SK-N-SH treated with all-trans-retinoic acid at 6 μM for 48 hours (cell line): ENCODE results near the gene ZNF276.

Experiments used
- ATAC-seq: fragments of 200-7000 bp; cut with Tn5 transposase; 3 replicates; pipeline ENCODE4 v1.9.1; 2020; ENCODE audit warnings: mild to moderate bottlenecking, moderate library complexity
- ARNTL ChIP-seq: fragments of 450-650 bp; formaldehyde crosslinking; IDR thresholded peaks from 2 replicates; pipeline ENCODE4 v1.5.0; 2020; ENCODE audit warnings: low read depth, mild to moderate bottlenecking, moderate library complexity, borderline replicate concordance
- BACH2 ChIP-seq: fragments of 250-450 bp; sonication (Bioruptor Pico); IDR thresholded peaks from 2 replicates; pipeline ENCODE4 v1.9.0; 2021; ENCODE audit warnings: mild to moderate bottlenecking, borderline replicate concordance
- CREB5 ChIP-seq: fragments of 250-450 bp; sonication (Bioruptor Pico); IDR thresholded peaks from 2 replicates; pipeline ENCODE4 v1.5.1; 2020; ENCODE audit warnings: low read depth, mild to moderate bottlenecking, moderate library complexity
- CSDC2 ChIP-seq: fragments of 250-450 bp; sonication (Bioruptor Pico); IDR thresholded peaks from 2 replicates; pipeline ENCODE4 v1.5.0; 2020; ENCODE audit warnings: mild to moderate bottlenecking, moderate library complexity
- ESRRG ChIP-seq: fragments of 250-450 bp; sonication (Bioruptor Pico); IDR thresholded peaks from 2 replicates; pipeline ENCODE4 v1.6.1; 2021; ENCODE audit warnings: mild to moderate bottlenecking
- GLIS3 ChIP-seq: fragments of 250-450 bp; sonication (Bioruptor Pico); IDR thresholded peaks from 2 replicates; pipeline ENCODE4 v1.5.0; 2020; ENCODE audit warnings: mild to moderate bottlenecking, moderate library complexity
- ISL1 ChIP-seq: fragments of 250-450 bp; sonication (Bioruptor Pico); IDR thresholded peaks from 2 replicates; pipeline ENCODE4 v2.1.2; 2022; ENCODE audit warnings: mild to moderate bottlenecking, moderate library complexity
- OSR1 ChIP-seq: fragments of 250-450 bp; sonication (Bioruptor Pico); IDR thresholded peaks from 2 replicates; pipeline ENCODE4 v1.8.0; 2022; ENCODE audit warnings: moderate library complexity, mild to moderate bottlenecking, inconsistent platforms
- PATZ1 ChIP-seq: fragments of 250-450 bp; sonication (Bioruptor Pico); IDR thresholded peaks from 2 replicates; pipeline ENCODE4 v1.8.0; 2020; ENCODE audit warnings: mild to moderate bottlenecking, moderate library complexity, borderline replicate concordance
- POU6F1 ChIP-seq: fragments of 250-450 bp; sonication (Bioruptor Pico); IDR thresholded peaks from 2 replicates; pipeline ENCODE4 v1.8.0; 2021; ENCODE audit warnings: low read depth, mild to moderate bottlenecking, moderate library complexity, borderline replicate concordance
- PPARA ChIP-seq: fragments of 250-450 bp; sonication (Bioruptor Pico); IDR thresholded peaks from 2 replicates; pipeline ENCODE4 v1.5.0; 2020; ENCODE audit warnings: mild to moderate bottlenecking, borderline replicate concordance
- RARB ChIP-seq: fragments of 250-450 bp; sonication (Bioruptor Pico); IDR thresholded peaks from 2 replicates; pipeline ENCODE4 v1.8.0; 2021; ENCODE audit warnings: mild to moderate bottlenecking, moderate library complexity
- SNAI2 ChIP-seq: fragments of 250-450 bp; sonication (Bioruptor Pico); IDR thresholded peaks from 2 replicates; pipeline ENCODE4 v1.5.0; 2020; ENCODE audit warnings: mild to moderate bottlenecking, moderate library complexity
- TCF4 ChIP-seq: fragments of 250-450 bp; sonication (Bioruptor Pico); IDR thresholded peaks from 2 replicates; pipeline ENCODE4 v1.8.0; 2021; ENCODE audit warnings: mild to moderate bottlenecking, moderate library complexity, borderline replicate concordance
- TOX ChIP-seq: fragments of 250-450 bp; sonication (Bioruptor Pico); IDR thresholded peaks from 2 replicates; pipeline ENCODE4 v1.8.0; 2021; ENCODE audit warnings: mild to moderate bottlenecking, moderate library complexity, borderline replicate concordance
- TSHZ2 ChIP-seq: fragments of 250-450 bp; sonication (Bioruptor Pico); IDR thresholded peaks from 2 replicates; pipeline ENCODE4 v1.5.0; 2020; ENCODE audit warnings: mild to moderate bottlenecking, moderate library complexity
- ZC3H10 ChIP-seq: fragments of 250-450 bp; sonication (Bioruptor Pico); IDR thresholded peaks from 2 replicates; pipeline ENCODE4 v1.5.1; 2021; ENCODE audit warnings: mild to moderate bottlenecking, moderate library complexity
- ZFP30 ChIP-seq: fragments of 450-650 bp; formaldehyde crosslinking; IDR thresholded peaks from 2 replicates; pipeline ENCODE4 v1.5.0; 2022; ENCODE audit warnings: mild to moderate bottlenecking, moderate library complexity
- ZNF565 ChIP-seq: fragments of 450-650 bp; formaldehyde crosslinking; conservative IDR thresholded peaks from 2 replicates; pipeline ENCODE4 v1.5.0; 2020; ENCODE audit warnings: low read depth, mild to moderate bottlenecking, moderate library complexity
- ZNF70 ChIP-seq: fragments of 450-650 bp; formaldehyde crosslinking; IDR thresholded peaks from 2 replicates; pipeline ENCODE4 v1.5.0; 2020; ENCODE audit warnings: mild to moderate bottlenecking, moderate library complexity
- ZNF8 ChIP-seq: fragments of 450-650 bp; formaldehyde crosslinking; IDR thresholded peaks from 2 replicates; pipeline ENCODE4 v1.5.0; 2020; ENCODE audit warnings: mild to moderate bottlenecking, moderate library complexity

ZNF276 gene

DNA sequence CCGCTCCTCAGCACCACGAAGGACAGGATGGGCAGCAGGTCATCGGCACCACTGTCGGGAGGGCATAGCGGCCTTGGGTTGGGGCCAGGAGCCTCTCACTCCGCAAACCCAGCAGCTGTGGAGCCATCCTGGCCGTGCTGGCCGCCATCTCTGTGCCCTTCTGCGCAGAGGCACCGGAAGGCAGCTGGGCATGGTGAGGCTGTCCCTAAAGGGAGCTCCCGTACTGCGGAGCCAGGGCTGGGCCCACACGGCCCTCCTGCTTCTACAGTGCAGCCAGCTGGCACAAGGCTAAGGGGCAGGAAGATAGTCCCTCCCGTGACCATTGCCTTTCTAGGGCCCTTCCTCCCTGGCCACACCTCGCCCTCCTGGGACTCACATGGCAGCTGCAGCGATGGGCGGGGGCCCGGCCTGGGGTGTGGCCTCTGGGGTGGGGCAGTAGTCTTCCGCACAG, 12.8 kb upstream of the ZNF276 start:
- TF ChIP-seq BACH2 (CRISPR knock-in tag): no peak
- no peak for TF ChIP-seq ZNF565 (CRISPR knock-in tag)
- TF ChIP-seq GLIS3 (CRISPR knock-in tag): no peak
- TF ChIP-seq TCF4 (CRISPR knock-in tag): no peak
- ATAC-seq: no peak

GRCh38 chr16:89709166-89709565, 12.2 kb upstream of the ZNF276 start:
- ATAC-seq: no peak
- TF ChIP-seq ZNF565 (CRISPR knock-in tag) (no peak), GLIS3 (CRISPR knock-in tag) (no peak), ESRRG (no peak), POU6F1 (CRISPR knock-in tag) (no peak), BACH2 (CRISPR knock-in tag) (no peak), ARNTL (CRISPR knock-in tag) (no peak), RARB (no peak), CREB5 (CRISPR knock-in tag) (no peak), ISL1 (CRISPR knock-in tag) (no peak), CSDC2 (CRISPR knock-in tag) (no peak), OSR1 (CRISPR knock-in tag) (no peak), SNAI2 (CRISPR knock-in tag) (no peak), TSHZ2 (CRISPR knock-in tag) (no peak), PATZ1 (CRISPR knock-in tag) (no peak), PPARA (no peak), ZFP30 (CRISPR knock-in tag) (no peak)

DNA sequence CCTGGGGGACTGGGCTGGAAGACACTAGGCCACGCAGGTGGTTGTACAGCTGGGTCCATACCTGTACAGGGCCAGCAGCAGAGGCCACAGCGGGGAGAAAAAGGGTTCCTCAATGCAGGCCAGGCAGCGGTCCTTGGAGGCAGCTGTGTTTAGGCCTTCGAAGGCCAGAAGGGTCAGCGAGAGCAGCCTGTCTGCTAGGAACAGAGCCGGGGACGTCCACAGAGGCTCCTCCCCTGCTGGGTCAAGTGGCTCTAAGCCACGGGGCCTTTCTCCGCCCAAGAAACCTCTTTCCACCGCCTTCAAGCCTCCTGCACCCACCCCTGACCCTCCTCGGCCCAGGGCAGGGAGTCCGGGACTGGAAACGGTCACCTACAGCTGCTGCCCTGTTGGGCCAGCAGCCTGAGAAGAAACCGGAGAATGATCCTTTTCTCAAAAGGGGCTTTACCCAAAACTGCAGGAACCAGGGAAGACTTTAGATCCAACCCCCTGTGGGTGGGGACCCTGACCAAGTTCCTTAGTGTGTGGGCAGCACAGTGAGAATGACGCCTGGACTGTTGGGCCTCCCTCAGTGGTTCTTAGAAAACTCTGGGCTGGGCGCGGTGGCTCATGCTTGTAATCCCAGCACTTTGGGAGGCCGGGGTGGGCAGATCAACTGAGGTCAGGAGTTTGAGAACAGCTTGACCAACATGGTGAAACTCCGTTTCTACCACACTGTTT, 11.5 kb upstream of the ZNF276 start:
- no peak for TF ChIP-seq CREB5 (CRISPR knock-in tag)
- TF ChIP-seq OSR1 (CRISPR knock-in tag): no peak
- no peak for TF ChIP-seq ZNF70
- no peak for TF ChIP-seq SNAI2 (CRISPR knock-in tag)
- no peak for TF ChIP-seq ZC3H10
- TF ChIP-seq BACH2 (CRISPR knock-in tag): no peak
- TF ChIP-seq TOX: no peak
- TF ChIP-seq ZNF8 (CRISPR knock-in tag): no peak
- no peak for TF ChIP-seq PPARA
- TF ChIP-seq ZFP30 (CRISPR knock-in tag): no peak
- no peak for TF ChIP-seq TCF4 (CRISPR knock-in tag)
- no peak for TF ChIP-seq ZNF565 (CRISPR knock-in tag)
- no peak for TF ChIP-seq ISL1 (CRISPR knock-in tag)
- TF ChIP-seq POU6F1 (CRISPR knock-in tag): no peak
- TF ChIP-seq GLIS3 (CRISPR knock-in tag): no peak
- no peak for TF ChIP-seq RARB
- TF ChIP-seq ARNTL (CRISPR knock-in tag): no peak
- no peak for ATAC-seq
